A549 (cell line): ENCODE measurements around the gene TMEM92. TPM values are rescaled to one million over a fixed set of nuclear protein-coding genes. Genes with fewer than 3 reads are reported as not detected.

ENCODE experiments used
- ATAC-seq, 2 experiments: fragments of 200-7000 bp in 1 of 2; fragments of >200 bp in 1 of 2; cut with Nextera tagmentation in 1 of 2; cut with Tn5 transposase in 1 of 2; 3 replicates each; pipeline versions ENCODE4 v1.8.0 to v1.9.1; 2018 to 2020; ENCODE audit warnings: mild to moderate bottlenecking in 1 of 2, moderate library complexity in 1 of 2
- CTCF ChIA-PET: fragments of 300-600 bp; sonication (Branson Sonifier 250); formaldehyde crosslinking; extraction: SDS; loops from one replicate; lab custom pipeline; 2021; ENCODE audit warnings: antibody characterized with exemption, inconsistent platforms; lab: Yijun Ruan, JAX
- POLR2A ChIA-PET: fragments of 350-600 bp; formaldehyde crosslinking; extraction: SDS; loops from one replicate; lab custom pipeline; 2021; ENCODE audit warnings: antibody characterized with exemption, inconsistent platforms; lab: Yijun Ruan, JAX
- DNase-seq, 2 experiments: peaks; one replicate each; pipeline versions ENCODE4 v3.0.0 to v3.0.0-alpha.2; 2011 to 2016; ENCODE audit warnings: low read depth in 1 of 2, low spot score in 1 of 2
- FAIRE-seq: peaks from 2 replicates; lab custom pipeline; 2011; peaks lifted over from hg19 to GRCh38; lab: Jason Lieb, UNC
- H3K27ac ChIP-seq, 2 experiments: fragments of >200 bp; sonication (Bioruptor Twin); formaldehyde crosslinking; 3 replicates each; pipeline ENCODE4 v1.5.1; 2016 to 2017
- H3K4me1 ChIP-seq: fragments of >200 bp; sonication (Bioruptor Twin); formaldehyde crosslinking; 3 replicates; pipeline ENCODE4 v1.6.1; 2016
- H3K4me2 ChIP-seq: fragments of >200 bp; sonication (Bioruptor Twin); formaldehyde crosslinking; 3 replicates; pipeline ENCODE4 v1.6.1; 2016
- H3K4me3 ChIP-seq: fragments of >200 bp; sonication (Bioruptor Twin); formaldehyde crosslinking; 3 replicates; pipeline ENCODE4 v1.5.1; 2016
- H3K9me3 ChIP-seq: fragments of >200 bp; sonication (Bioruptor Twin); formaldehyde crosslinking; 3 replicates; pipeline ENCODE4 v1.6.1; 2016
- BHLHE40 ChIP-seq: IDR thresholded peaks from 2 replicates; pipeline ENCODE4 v1.6.1; 2012; ENCODE audit warnings: low read depth, low read length, inconsistent platforms
- CTCF ChIP-seq: fragments of >200 bp; sonication (Bioruptor Twin); formaldehyde crosslinking; IDR thresholded peaks from 3 replicates; pipeline ENCODE4 v1.5.1; 2016
- EHMT2 ChIP-seq: fragments of 200-600 bp; sonication (generic); IDR thresholded peaks from 2 replicates; pipeline ENCODE4 v1.6.1; 2016; ENCODE audit warnings: antibody characterized with exemption, low read depth, mild to moderate bottlenecking, moderate library complexity
- ESRRA ChIP-seq: fragments of 150-350 bp; IDR thresholded peaks from 2 replicates; pipeline ENCODE4 v1.6.1; 2014; ENCODE audit warnings: mild to moderate bottlenecking, low read length, borderline replicate concordance
- FOSB ChIP-seq: fragments of 250-450 bp; sonication (Bioruptor Pico); IDR thresholded peaks from 2 replicates; pipeline ENCODE4 v1.5.0; 2020; ENCODE audit warnings: mild to moderate bottlenecking, moderate library complexity
- FOXS1 ChIP-seq: fragments of 250-450 bp; sonication (Bioruptor Pico); IDR thresholded peaks from 2 replicates; pipeline ENCODE4 v1.5.0; 2020; ENCODE audit warnings: mild to moderate bottlenecking, moderate library complexity
- HEYL ChIP-seq: fragments of 250-450 bp; sonication (Bioruptor Pico); IDR thresholded peaks from 2 replicates; pipeline ENCODE4 v1.8.0; 2021; ENCODE audit warnings: mild to moderate bottlenecking, moderate library complexity
- HMGXB4 ChIP-seq: fragments of 250-450 bp; sonication (Bioruptor Pico); IDR thresholded peaks from 2 replicates; pipeline ENCODE4 v1.5.0; 2021; ENCODE audit warnings: mild to moderate bottlenecking, moderate library complexity, borderline replicate concordance
- HOXB5 ChIP-seq: fragments of 250-450 bp; sonication (Bioruptor Pico); IDR thresholded peaks from 2 replicates; pipeline ENCODE4 v1.5.0; 2020; ENCODE audit warnings: mild to moderate bottlenecking, moderate library complexity
- MAFK ChIP-seq: fragments of 450-650 bp; IDR thresholded peaks from 2 replicates; pipeline ENCODE4 v1.6.1; 2014; ENCODE audit not compliant: partially characterized antibody
- MAX ChIP-seq: IDR thresholded peaks from 2 replicates; pipeline ENCODE4 v1.6.1; 2012
- MAZ ChIP-seq: fragments of 150-350 bp; IDR thresholded peaks from 2 replicates; pipeline ENCODE4 v1.6.1; 2014; ENCODE audit warnings: antibody characterized with exemption, low read depth, low read length, borderline replicate concordance
- MYC ChIP-seq: IDR thresholded peaks from 2 replicates; pipeline ENCODE4 v1.6.1; 2012; ENCODE audit warnings: mild to moderate bottlenecking, inconsistent platforms, low read length, improper control_type of control experiment, borderline replicate concordance
- NPAS2 ChIP-seq: fragments of 250-450 bp; sonication (Bioruptor Pico); IDR thresholded peaks from 2 replicates; pipeline ENCODE4 v1.8.0; 2022; ENCODE audit warnings: mild to moderate bottlenecking, moderate library complexity, borderline replicate concordance
- PHF8 ChIP-seq: fragments of 200-600 bp; sonication (generic); IDR thresholded peaks from 2 replicates; pipeline ENCODE4 v1.6.1; 2016; ENCODE audit warnings: low read depth, mild to moderate bottlenecking, antibody characterized with exemption, moderate library complexity, borderline replicate concordance
- POLR2A ChIP-seq: IDR thresholded peaks from 2 replicates; pipeline ENCODE4 v1.6.1; 2012; ENCODE audit warnings: mild to moderate bottlenecking, low read length
- RARB ChIP-seq: fragments of 250-450 bp; sonication (Bioruptor Pico); IDR thresholded peaks from 2 replicates; pipeline ENCODE4 v1.8.0; 2021; ENCODE audit warnings: mild to moderate bottlenecking, moderate library complexity
- RNF2 ChIP-seq: fragments of 200-600 bp; sonication (generic); IDR thresholded peaks from 2 replicates; pipeline ENCODE4 v1.6.1; 2016; ENCODE audit warnings: low read depth, mild to moderate bottlenecking, antibody characterized with exemption, moderate library complexity, borderline replicate concordance
- SMC3 ChIP-seq: fragments of >200 bp; sonication (Bioruptor Twin); formaldehyde crosslinking; IDR thresholded peaks from 3 replicates; pipeline ENCODE4 v1.6.1; 2018; ENCODE audit warnings: inconsistent platforms
- SREBF2 ChIP-seq: fragments of 450-650 bp; IDR thresholded peaks from 2 replicates; pipeline ENCODE4 v1.6.1; 2014; ENCODE audit warnings: mild to moderate bottlenecking, moderate library complexity
- ZFP36 ChIP-seq: fragments of 450-650 bp; IDR thresholded peaks from 2 replicates; pipeline ENCODE4 v1.6.1; 2014; ENCODE audit warnings: borderline replicate concordance; ENCODE audit not compliant: partially characterized antibody
- ZSCAN20 ChIP-seq: fragments of 250-450 bp; sonication (Bioruptor Pico); IDR thresholded peaks from 2 replicates; pipeline ENCODE4 v1.8.0; 2022; ENCODE audit warnings: mild to moderate bottlenecking, moderate library complexity
- WGBS: methylation state at CpG from one replicate; pipeline ENCODE4 v1.1.6; 2017; ENCODE audit errors: missing lambda C conversion rate; 5-methylcytosine and 5-hydroxymethylcytosine counted together
- polyA plus RNA-seq, 4 experiments: library from polyadenylated mRNA; depleted of rRNA in 3 of 4; stranded (reverse); fragments of >200 nt; fragmentation: RNase III in 1 of 4; extraction: RNeasy Plus Mini Kit Qiagen cat#74134 plus additional on column Dnase treatment in 1 of 4; gene quantifications; 2 replicates in 3 of 4; 3 replicates in 1 of 4; pipeline ENCODE4 v1.2.3, GENCODE V29; 2011 to 2017
- TF ChIP-seq, protein P1 (sequence below): fragments of 450-650 bp; IDR thresholded peaks from 2 replicates; pipeline ENCODE4 v1.6.1; 2014; ENCODE audit warnings: antibody characterized with exemption
- TF ChIP-seq, protein P2 (sequence below): IDR thresholded peaks from 2 replicates; pipeline ENCODE4 v1.6.1; 2012; ENCODE audit warnings: low read depth, borderline replicate concordance
- TF ChIP-seq, protein P3 (sequence below): fragments of >200 bp; sonication (Bioruptor Twin); formaldehyde crosslinking; IDR thresholded peaks from 2 replicates; pipeline ENCODE4 v1.6.1; 2016
- TF ChIP-seq, protein P4 (sequence below): fragments of >200 bp; sonication (Bioruptor Twin); formaldehyde crosslinking; IDR thresholded peaks from 3 replicates; pipeline ENCODE4 v1.6.1; 2016

Gene TMEM92
- polyA plus RNA-seq, 2 of the 4 experiments (the other 2 are of a cell fraction): 10.3 to 27.5 TPM

DNA sequence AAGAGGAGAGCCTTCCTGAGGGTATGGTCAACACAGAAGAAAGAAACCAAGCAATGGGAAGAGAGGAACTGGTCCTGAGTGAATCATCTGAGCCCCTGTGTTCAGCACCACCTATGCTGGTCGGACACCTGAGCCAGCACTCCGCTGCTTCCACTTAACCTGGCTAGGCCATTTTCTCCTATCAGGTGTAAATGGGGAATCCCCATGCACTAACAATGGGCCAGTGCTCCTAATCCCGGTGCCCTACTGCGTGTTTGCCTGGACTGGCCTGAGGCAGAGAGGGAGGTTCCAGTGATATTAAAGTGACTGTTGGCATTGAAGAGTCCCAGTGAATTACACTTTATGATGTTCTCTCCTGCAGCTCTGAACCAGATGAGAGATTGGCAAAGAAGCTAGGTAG, 37.2 kb downstream of the TMEM92 start:
- 60% methylated on average over 4 of the region's 4 CpGs for WGBS
- Histone ChIP-seq H3K27ac (no peak overlapping the region), H3K9me3 (no peaks in the 10 kb centered on the region), H3K4me2 (no peak overlapping the region), H3K4me3 (no peak overlapping the region), H3K4me1 (no peaks in the 10 kb centered on the region)
- ATAC-seq (peak in 1 of 2 experiments; percentile 16; a peak in 1 of 6 replicates), DNase-seq (no peak), FAIRE-seq (no peak)
- POLR2A ChIA-PET: no interaction called here
- no peak for TF ChIP-seq MAFK
- TF ChIP-seq HEYL (CRISPR knock-in tag): no peak
- no peak for TF ChIP-seq NPAS2 (CRISPR knock-in tag)
- TF ChIP-seq BHLHE40: no peak
- no peak for TF ChIP-seq FOSB (CRISPR knock-in tag)
- no peak for TF ChIP-seq MAZ
- no peak for TF ChIP-seq POLR2A
- TF ChIP-seq PHF8: no peak
- TF ChIP-seq ZFP36: no peak
- TF ChIP-seq, protein P1, sequence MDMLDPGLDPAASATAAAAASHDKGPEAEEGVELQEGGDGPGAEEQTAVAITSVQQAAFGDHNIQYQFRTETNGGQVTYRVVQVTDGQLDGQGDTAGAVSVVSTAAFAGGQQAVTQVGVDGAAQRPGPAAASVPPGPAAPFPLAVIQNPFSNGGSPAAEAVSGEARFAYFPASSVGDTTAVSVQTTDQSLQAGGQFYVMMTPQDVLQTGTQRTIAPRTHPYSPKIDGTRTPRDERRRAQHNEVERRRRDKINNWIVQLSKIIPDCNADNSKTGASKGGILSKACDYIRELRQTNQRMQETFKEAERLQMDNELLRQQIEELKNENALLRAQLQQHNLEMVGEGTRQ: no peak
- no peak for TF ChIP-seq MAX
- TF ChIP-seq, protein P2, sequence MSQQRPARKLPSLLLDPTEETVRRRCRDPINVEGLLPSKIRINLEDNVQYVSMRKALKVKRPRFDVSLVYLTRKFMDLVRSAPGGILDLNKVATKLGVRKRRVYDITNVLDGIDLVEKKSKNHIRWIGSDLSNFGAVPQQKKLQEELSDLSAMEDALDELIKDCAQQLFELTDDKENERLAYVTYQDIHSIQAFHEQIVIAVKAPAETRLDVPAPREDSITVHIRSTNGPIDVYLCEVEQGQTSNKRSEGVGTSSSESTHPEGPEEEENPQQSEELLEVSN: no peak
- TF ChIP-seq ESRRA: no peak
- no peak for TF ChIP-seq MYC
- TF ChIP-seq SREBF2: no peak
- TF ChIP-seq RNF2: no peak
- CTCF ChIA-PET: interaction anchor here (0.8 to 46.2 kb wide), 8 partner anchors 9 to 143 kb away, joined by 3 to 1256 read pairs (median 4); partner anchors contain the start of genes COL1A1, LRRC59 and TMEM92

DNA sequence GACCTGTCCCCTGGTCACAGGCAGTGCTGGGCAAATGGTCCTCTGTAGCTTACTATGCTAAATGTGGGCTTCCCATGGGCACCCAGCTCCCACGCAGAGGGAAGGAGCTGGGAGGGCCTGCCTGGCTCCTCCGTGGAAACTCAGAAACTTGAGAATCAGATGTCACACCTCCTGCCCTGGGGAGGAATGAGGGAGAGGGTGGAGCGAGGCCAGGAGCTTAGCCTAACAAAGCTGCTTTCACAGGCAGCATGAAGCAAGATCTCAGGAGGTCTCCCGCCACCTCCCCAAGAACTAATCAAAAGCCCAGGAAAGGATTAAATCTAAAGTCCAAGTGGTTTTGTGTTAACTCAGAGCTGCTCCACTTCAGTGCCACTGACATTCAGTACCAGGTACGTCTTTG, 38.0 kb downstream of the TMEM92 start:
- FAIRE-seq: no peak
- no peak; a peak in 1 of 6 replicates for ATAC-seq
- CTCF ChIA-PET: interaction anchor here (0.8 to 46.2 kb wide), 12 partner anchors 8 to 285 kb away, joined by 3 to 1256 read pairs (median 3); partner anchors contain the start of genes COL1A1, LRRC59 and TMEM92
- H3K4me2 ChIP-seq: no peak overlapping the region
- DNase-seq: no peak
- POLR2A ChIA-PET: no interaction called here
- TF ChIP-seq SMC3 (no peak), FOXS1 (CRISPR knock-in tag) (no peak), ZSCAN20 (CRISPR knock-in tag) (no peak), HMGXB4 (CRISPR knock-in tag) (no peak), HOXB5 (CRISPR knock-in tag) (no peak), RARB (no peak), CTCF (no peak), EHMT2 (no peak), MAFK (no peak)
- TF ChIP-seq, protein P2: no peak
- TF ChIP-seq, protein P3, sequence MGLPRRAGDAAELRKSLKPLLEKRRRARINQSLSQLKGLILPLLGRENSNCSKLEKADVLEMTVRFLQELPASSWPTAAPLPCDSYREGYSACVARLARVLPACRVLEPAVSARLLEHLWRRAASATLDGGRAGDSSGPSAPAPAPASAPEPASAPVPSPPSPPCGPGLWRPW: no peak
- TF ChIP-seq, protein P4, sequence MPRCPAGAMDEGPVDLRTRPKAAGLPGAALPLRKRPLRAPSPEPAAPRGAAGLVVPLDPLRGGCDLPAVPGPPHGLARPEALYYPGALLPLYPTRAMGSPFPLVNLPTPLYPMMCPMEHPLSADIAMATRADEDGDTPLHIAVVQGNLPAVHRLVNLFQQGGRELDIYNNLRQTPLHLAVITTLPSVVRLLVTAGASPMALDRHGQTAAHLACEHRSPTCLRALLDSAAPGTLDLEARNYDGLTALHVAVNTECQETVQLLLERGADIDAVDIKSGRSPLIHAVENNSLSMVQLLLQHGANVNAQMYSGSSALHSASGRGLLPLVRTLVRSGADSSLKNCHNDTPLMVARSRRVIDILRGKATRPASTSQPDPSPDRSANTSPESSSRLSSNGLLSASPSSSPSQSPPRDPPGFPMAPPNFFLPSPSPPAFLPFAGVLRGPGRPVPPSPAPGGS: no peak
- H3K9me3 ChIP-seq: no peaks in the 10 kb centered on the region
- WGBS: 51% methylated on average over 5 of the region's 5 CpGs
- no peak overlapping the region for H3K4me3 ChIP-seq
- H3K4me1 ChIP-seq: no peaks in the 10 kb centered on the region
- no peak overlapping the region for H3K27ac ChIP-seq
